Neuronal stem cell (in vitro differentiated cells): ENCODE data around the gene KIAA1586.
A peak's percentile ranks its signal among the peaks of the same experiment; 100 is the strongest.
"Not testable (repeated sequence)": the region's sequence is repeated elsewhere in the genome, so short reads cannot be mapped to it uniquely, and the experiment has no call there.

ENCODE experiments used
- DNase-seq: peaks from one replicate; pipeline ENCODE4 v3.0.0-alpha.2; 2013; ENCODE audit warnings: low spot score
- H2AFZ ChIP-seq: one replicate; pipeline ENCODE4 v1.6.1; 2013; ENCODE audit warnings: mild to moderate bottlenecking, low read length, inconsistent platforms
- H2AK5ac ChIP-seq: 2 replicates; pipeline ENCODE4 v1.6.1; 2013; ENCODE audit warnings: low read depth, mild to moderate bottlenecking, inconsistent platforms, low read length, moderate library complexity, mixed read lengths
- H2BK120ac ChIP-seq: 2 replicates; pipeline ENCODE4 v1.6.1; 2013; ENCODE audit warnings: low read depth, mild to moderate bottlenecking, inconsistent platforms, low read length, moderate library complexity, mixed read lengths
- H2BK12ac ChIP-seq: one replicate; pipeline ENCODE4 v1.6.1; 2013; ENCODE audit warnings: low read length, inconsistent platforms
- H2BK15ac ChIP-seq: 2 replicates; pipeline ENCODE4 v1.6.1; 2013; ENCODE audit warnings: mild to moderate bottlenecking, low read length, inconsistent platforms, mixed read lengths
- H2BK5ac ChIP-seq: one replicate; pipeline ENCODE4 v1.6.1; 2013; ENCODE audit warnings: inconsistent platforms, mild to moderate bottlenecking, low read length, moderate library complexity
- H3K14ac ChIP-seq: one replicate; pipeline ENCODE4 v1.6.1; 2013; ENCODE audit warnings: low read length, inconsistent platforms
- H3K18ac ChIP-seq: 2 replicates; pipeline ENCODE4 v1.6.1; 2013; ENCODE audit warnings: low read length, inconsistent platforms
- H3K23ac ChIP-seq: 2 replicates; pipeline ENCODE4 v1.6.1; 2013; ENCODE audit warnings: low read depth, mild to moderate bottlenecking, mixed read lengths, low read length, inconsistent platforms; ENCODE audit not compliant: poor library complexity
- H3K27ac ChIP-seq: replicated peaks from 3 replicates; pipeline ENCODE4 v1.5.1; 2013; ENCODE audit warnings: low read length, inconsistent platforms
- H3K27me3 ChIP-seq, 3 experiments: 2 replicates each; pipeline ENCODE4 v1.6.1; 2013; ENCODE audit warnings: low read length in 3 of 3, mild to moderate bottlenecking in 2 of 3, inconsistent platforms in 1 of 3, low read depth in 1 of 3, mixed read lengths in 1 of 3, moderate library complexity in 1 of 3; ENCODE audit not compliant: control insufficient read depth in 3 of 3, insufficient read depth in 3 of 3
- H3K36me3 ChIP-seq, 2 donors: replicated peaks in 1 of 2; 2 replicates each; pipeline ENCODE4 v1.6.1; 2013; ENCODE audit warnings: low read length in 2 of 2; ENCODE audit not compliant: control insufficient read depth in 2 of 2, insufficient read depth in 2 of 2
- H3K4ac ChIP-seq: 2 replicates; pipeline ENCODE4 v1.6.1; 2013; ENCODE audit warnings: inconsistent platforms, mild to moderate bottlenecking, low read length, moderate library complexity
- H3K4me1 ChIP-seq, 2 donors: 1 replicate in 1 of 2; 2 replicates in 1 of 2; pipeline ENCODE4 v1.6.1; 2013; ENCODE audit warnings: low read length in 2 of 2, low read depth in 1 of 2; ENCODE audit not compliant: control insufficient read depth in 2 of 2, insufficient read depth in 1 of 2
- H3K4me2 ChIP-seq: one replicate; pipeline ENCODE4 v1.6.1; 2013; ENCODE audit warnings: mild to moderate bottlenecking, low read length, inconsistent platforms; ENCODE audit not compliant: insufficient read depth, poor library complexity, severe bottlenecking
- H3K4me3 ChIP-seq, 2 donors: 2 replicates each; pipeline ENCODE4 v1.5.1; 2013; ENCODE audit warnings: low read length in 2 of 2, mild to moderate bottlenecking in 2 of 2, inconsistent platforms in 1 of 2, moderate library complexity in 1 of 2
- H3K79me1 ChIP-seq: one replicate; pipeline ENCODE4 v1.6.1; 2013; ENCODE audit warnings: low read depth, mild to moderate bottlenecking, inconsistent platforms, low read length, moderate library complexity
- H3K9ac ChIP-seq: one replicate; pipeline ENCODE4 v1.6.1; 2013; ENCODE audit warnings: mild to moderate bottlenecking, low read depth, low read length, inconsistent platforms; ENCODE audit not compliant: poor library complexity
- H3K9me3 ChIP-seq, 2 donors: replicated peaks in 1 of 2; 2 replicates each; pipeline versions ENCODE3 to v1.6.1; 2013; ENCODE audit warnings: low read length in 2 of 2, mild to moderate bottlenecking in 2 of 2, inconsistent platforms in 1 of 2, low read depth in 1 of 2, mixed read lengths in 1 of 2, moderate library complexity in 1 of 2; ENCODE audit not compliant: control insufficient read depth in 2 of 2, insufficient read depth in 1 of 2
- H4K8ac ChIP-seq: one replicate; pipeline ENCODE4 v1.6.1; 2013; ENCODE audit warnings: low read depth, mild to moderate bottlenecking, inconsistent platforms, low read length, moderate library complexity
- H4K91ac ChIP-seq: one replicate; pipeline ENCODE4 v1.6.1; 2013; ENCODE audit warnings: low read length, low read depth, mild to moderate bottlenecking, inconsistent platforms; ENCODE audit not compliant: poor library complexity
- WGBS, 2 donors: extraction: QIAGEN DNeasy Blood & Tissue Kit; methylation state at CpG; one replicate each; pipeline ENCODE4 v1.1.7; 2013; ENCODE audit warnings: missing lambda C conversion rate in 2 of 2, mixed read lengths in 1 of 2; ENCODE audit not compliant: insufficient read length in 2 of 2, insufficient replicate concordance in 1 of 2; ENCODE audit errors: extremely low coverage in 2 of 2; 5-methylcytosine and 5-hydroxymethylcytosine counted together

KIAA1586 gene

DNA sequence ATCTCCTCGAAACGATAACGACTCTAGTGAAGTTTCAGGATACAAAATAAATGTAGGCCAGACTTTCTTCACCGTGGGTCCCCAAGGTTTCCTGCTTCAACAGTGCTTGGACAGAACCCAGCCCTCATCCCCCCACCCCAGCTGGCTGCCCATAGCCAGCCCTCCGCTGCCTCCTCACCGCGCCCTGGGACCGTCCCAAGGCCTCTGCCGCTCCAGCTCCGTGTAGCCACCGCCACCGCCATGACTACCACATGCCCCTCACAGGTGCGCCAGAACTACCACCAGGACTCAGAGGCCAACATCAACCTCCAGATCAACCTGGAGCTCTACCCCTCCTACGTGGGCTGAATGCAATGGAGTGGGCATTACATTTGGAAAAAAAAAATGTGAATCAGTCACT lies 42.2 kb upstream of the KIAA1586 start:
- Histone ChIP-seq H3K27me3 (no peaks in the 10 kb centered on the region), H3K27ac (no peak overlapping the region), H2AFZ (no peak overlapping the region), H3K18ac (peak overlapping the region; percentile 77), H3K4me3 (peak overlapping the region in 1 of 2 donors; percentile 47), H4K91ac (no peak overlapping the region), H3K4me1 (no peaks in the 10 kb centered on the region), H3K9me3 (peaks cover 2 to 3% of the 10 kb centered on the region in 2 donors), H2BK15ac (no peak overlapping the region), H4K8ac (no peak overlapping the region), H3K9ac (no peak overlapping the region), H2BK120ac (no peak overlapping the region), H3K23ac (no peak overlapping the region), H3K79me1 (no peaks in the 10 kb centered on the region), H3K14ac (no peak overlapping the region), H3K36me3 (no peaks in the 10 kb centered on the region), H2BK12ac (no peak overlapping the region), H3K4ac (no peak overlapping the region), H2AK5ac (no peak overlapping the region), H2BK5ac (no peak overlapping the region), H3K4me2 (no peak overlapping the region)
- DNase-seq, result no peak
- no CpG with 5 or more reads among the region's 14 CpGs for WGBS, 2 donors

DNA sequence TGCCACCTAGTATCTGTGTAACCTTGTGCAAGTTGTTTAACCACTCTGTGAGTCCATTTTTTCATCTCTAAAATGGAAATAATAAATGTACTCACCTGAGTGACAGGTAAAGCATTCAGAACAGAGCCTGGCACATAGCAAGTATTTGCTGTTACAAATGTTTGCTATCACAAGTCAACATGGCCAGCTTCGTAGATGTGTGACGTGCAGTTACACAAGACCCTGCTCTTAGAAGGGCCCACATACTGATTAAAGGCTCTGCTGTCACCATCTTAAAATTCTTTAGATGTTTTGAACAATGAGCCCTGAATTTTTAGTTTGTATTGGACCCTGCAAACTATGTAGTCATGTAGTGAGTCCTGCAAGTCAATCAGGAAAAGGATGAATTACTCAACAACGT lies 40.4 kb upstream of the KIAA1586 start:
- no peak overlapping the region for H4K91ac ChIP-seq
- H2BK12ac ChIP-seq, result no peak overlapping the region
- H2BK120ac ChIP-seq, result no peak overlapping the region
- H3K36me3 ChIP-seq, result no peaks in the 10 kb centered on the region
- no peak overlapping the region for H4K8ac ChIP-seq
- no peak overlapping the region for H2BK5ac ChIP-seq
- H3K4ac ChIP-seq, result no peak overlapping the region
- no peaks in the 10 kb centered on the region for H3K9me3 ChIP-seq
- no peak overlapping the region for H3K4me3 ChIP-seq
- no peak for DNase-seq
- no peaks in the 10 kb centered on the region for H3K79me1 ChIP-seq
- no peaks in the 10 kb centered on the region for H3K4me1 ChIP-seq
- no peak overlapping the region for H2AK5ac ChIP-seq
- WGBS, 2 donors, result no CpG with 5 or more reads among the region's 3 CpGs
- no peak overlapping the region for H3K9ac ChIP-seq
- H3K14ac ChIP-seq, result no peak overlapping the region
- no peak overlapping the region for H2AFZ ChIP-seq
- no peak overlapping the region for H3K18ac ChIP-seq
- H3K23ac ChIP-seq, result no peak overlapping the region
- H3K4me2 ChIP-seq, result no peak overlapping the region
- H3K27ac ChIP-seq, result no peak overlapping the region
- H3K27me3 ChIP-seq, result no peaks in the 10 kb centered on the region
- H2BK15ac ChIP-seq, result no peak overlapping the region

DNA sequence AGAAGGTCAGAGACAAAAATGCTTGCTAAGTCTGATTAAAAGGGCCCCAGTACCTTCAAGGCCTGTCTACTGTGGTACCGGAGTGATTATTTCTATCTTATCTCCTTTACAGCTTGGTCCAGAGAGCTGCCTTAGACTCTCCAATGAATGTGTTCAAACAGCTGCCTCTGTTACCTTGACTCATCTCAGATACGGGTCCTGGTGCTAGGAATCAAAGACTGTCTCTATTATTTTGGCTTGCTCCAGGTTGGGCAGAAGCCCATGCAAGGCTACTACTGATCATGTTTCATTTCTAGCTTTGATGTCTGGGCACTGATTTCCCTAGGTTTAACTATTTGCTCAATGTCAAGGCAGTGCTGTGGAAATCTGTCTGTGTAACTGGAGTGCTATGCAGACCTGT lies 38.4 kb upstream of the KIAA1586 start:
- H2AFZ ChIP-seq, H3K4me2 ChIP-seq, H3K9ac ChIP-seq, H3K18ac ChIP-seq, H3K27ac ChIP-seq, H3K27me3 ChIP-seq, H3K4me1 ChIP-seq, H2AK5ac ChIP-seq, DNase-seq, H3K4me3 ChIP-seq, H3K9me3 ChIP-seq, H4K8ac ChIP-seq, H2BK5ac ChIP-seq, H3K23ac ChIP-seq, H2BK120ac ChIP-seq, H2BK12ac ChIP-seq, H2BK15ac ChIP-seq, H3K79me1 ChIP-seq, H3K4ac ChIP-seq, H4K91ac ChIP-seq, H3K14ac ChIP-seq, H3K36me3 ChIP-seq: not testable (repeated sequence)
- no CpG with 5 or more reads among the region's 2 CpGs for WGBS, 2 donors

DNA sequence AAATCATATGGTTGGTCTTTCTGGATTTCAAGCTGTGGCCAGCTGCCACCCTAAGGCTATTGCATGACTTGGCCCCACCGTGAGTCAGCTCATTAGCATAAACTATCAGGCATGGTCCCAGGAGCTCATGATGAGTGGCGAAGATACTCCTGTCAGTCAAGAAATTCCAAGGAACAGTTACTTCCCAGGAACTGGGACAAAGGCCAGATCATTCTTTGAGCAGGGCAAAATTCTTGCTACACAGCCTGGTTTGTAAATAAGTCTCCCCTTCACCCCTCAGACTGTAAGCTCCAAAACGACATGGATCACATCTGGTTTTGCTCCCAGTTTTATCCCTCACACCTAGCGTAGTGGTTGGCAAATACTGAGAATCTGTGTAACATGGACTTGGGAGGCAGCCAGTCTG lies 33.0 kb upstream of the KIAA1586 start:
- Histone ChIP-seq H4K91ac (no peak overlapping the region), H2AFZ (no peak overlapping the region), H3K27ac (no peak overlapping the region), H3K9me3 (no peaks in the 10 kb centered on the region), H2AK5ac (no peak overlapping the region), H3K36me3 (no peaks in the 10 kb centered on the region), H2BK5ac (no peak overlapping the region), H2BK120ac (no peak overlapping the region), H3K4ac (no peak overlapping the region), H3K14ac (no peak overlapping the region), H3K23ac (no peak overlapping the region), H3K27me3 (no peaks in the 10 kb centered on the region), H3K4me1 (no peaks in the 10 kb centered on the region), H2BK12ac (no peak overlapping the region), H2BK15ac (no peak overlapping the region), H3K4me3 (no peak overlapping the region), H3K79me1 (no peaks in the 10 kb centered on the region), H4K8ac (no peak overlapping the region), H3K9ac (no peak overlapping the region), H3K4me2 (no peak overlapping the region), H3K18ac (no peak overlapping the region)
- no peak for DNase-seq
- WGBS, 2 donors, result no CpG with 5 or more reads among the region's 4 CpGs
